ENCODE data around the gene CRK.

DNA sequence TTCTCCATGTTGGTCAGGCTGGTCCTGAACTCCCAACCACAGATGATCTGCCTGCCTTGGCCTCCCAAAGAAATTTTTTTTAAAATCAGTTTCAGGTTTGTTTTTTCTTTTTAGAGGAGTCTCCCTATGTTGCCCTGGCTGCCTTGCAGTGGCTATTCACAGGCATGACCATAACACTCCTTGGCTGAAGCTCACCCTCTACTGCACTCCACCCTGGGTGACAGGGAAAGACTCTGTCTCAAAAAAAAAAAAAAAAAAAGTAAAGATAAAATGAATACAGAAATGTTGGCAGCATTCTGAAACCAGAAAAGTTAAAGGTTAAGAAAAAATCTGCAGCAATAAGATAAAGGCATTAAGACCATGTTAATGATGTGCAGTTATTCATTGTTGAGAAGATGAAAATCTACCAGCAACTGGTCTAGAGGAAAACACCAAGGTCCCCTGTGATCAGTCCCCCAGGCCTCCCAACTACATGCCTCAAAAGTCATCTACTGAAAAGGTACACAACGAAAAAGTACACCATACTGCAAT lies 71.1 kb downstream of the CRK start:
- TF ChIP-seq, protein P1, sequence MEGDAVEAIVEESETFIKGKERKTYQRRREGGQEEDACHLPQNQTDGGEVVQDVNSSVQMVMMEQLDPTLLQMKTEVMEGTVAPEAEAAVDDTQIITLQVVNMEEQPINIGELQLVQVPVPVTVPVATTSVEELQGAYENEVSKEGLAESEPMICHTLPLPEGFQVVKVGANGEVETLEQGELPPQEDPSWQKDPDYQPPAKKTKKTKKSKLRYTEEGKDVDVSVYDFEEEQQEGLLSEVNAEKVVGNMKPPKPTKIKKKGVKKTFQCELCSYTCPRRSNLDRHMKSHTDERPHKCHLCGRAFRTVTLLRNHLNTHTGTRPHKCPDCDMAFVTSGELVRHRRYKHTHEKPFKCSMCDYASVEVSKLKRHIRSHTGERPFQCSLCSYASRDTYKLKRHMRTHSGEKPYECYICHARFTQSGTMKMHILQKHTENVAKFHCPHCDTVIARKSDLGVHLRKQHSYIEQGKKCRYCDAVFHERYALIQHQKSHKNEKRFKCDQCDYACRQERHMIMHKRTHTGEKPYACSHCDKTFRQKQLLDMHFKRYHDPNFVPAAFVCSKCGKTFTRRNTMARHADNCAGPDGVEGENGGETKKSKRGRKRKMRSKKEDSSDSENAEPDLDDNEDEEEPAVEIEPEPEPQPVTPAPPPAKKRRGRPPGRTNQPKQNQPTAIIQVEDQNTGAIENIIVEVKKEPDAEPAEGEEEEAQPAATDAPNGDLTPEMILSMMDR (IDR thresholded peaks at IDR 0.05) = no peak
- no peak for TF ChIP-seq POLR2A (IDR thresholded peaks at IDR 0.05)
